Ectodermal cell (in vitro differentiated cells): Measurements from ENCODE around the gene DMPK.
A peak's percentile ranks its signal among the peaks of the same experiment; 100 is the strongest.

ENCODE experiments used
- H3K27ac ChIP-seq: 2 replicates; pipeline ENCODE4 v1.7.0; 2013; ENCODE audit warnings: mild to moderate bottlenecking, low read depth, low read length; ENCODE audit not compliant: insufficient read depth, poor library complexity, severe bottlenecking
- H3K27me3 ChIP-seq: 2 replicates; pipeline ENCODE4 v1.7.0; 2013; ENCODE audit warnings: mild to moderate bottlenecking, low read length; ENCODE audit not compliant: insufficient read depth, control insufficient read depth, poor library complexity, severe bottlenecking
- H3K36me3 ChIP-seq: one replicate; pipeline ENCODE4 v1.7.0; 2013; ENCODE audit warnings: low read length; ENCODE audit not compliant: control insufficient read depth, insufficient read depth
- H3K4me1 ChIP-seq: one replicate; pipeline ENCODE4 v1.7.0; 2013; ENCODE audit warnings: low read length; ENCODE audit not compliant: control insufficient read depth, insufficient read depth
- H3K4me3 ChIP-seq: 2 replicates; pipeline ENCODE4 v1.7.0; 2013; ENCODE audit warnings: low read depth, low read length, control low read depth; ENCODE audit not compliant: insufficient read depth
- H3K9me3 ChIP-seq: 2 replicates; pipeline ENCODE4 v1.7.0; 2013; ENCODE audit warnings: mild to moderate bottlenecking, low read length, moderate library complexity; ENCODE audit not compliant: control insufficient read depth
- WGBS, 2 experiments: methylation state at CpG; one replicate each; pipeline ENCODE4 v1.1.7; 2013; ENCODE audit warnings: missing lambda C conversion rate in 2 of 2; 5-methylcytosine and 5-hydroxymethylcytosine counted together

The DMPK gene

GRCh38 chr19:45769821-45770191 is 12.5 kb downstream of the DMPK start:
- no peaks in the 10 kb centered on the region for H3K27me3 ChIP-seq
- no peaks in the 10 kb centered on the region for H3K36me3 ChIP-seq
- peak overlapping the region; percentile 94 for H3K27ac ChIP-seq
- peaks cover 23% of the 10 kb centered on the region for H3K4me1 ChIP-seq
- WGBS, 2 experiments = 1% methylated on average over 28 of the region's 28 CpGs
- no peaks in the 10 kb centered on the region for H3K9me3 ChIP-seq
- H3K4me3 ChIP-seq = peak overlapping the region; percentile 89

GRCh38 chr19:45768984-45769782 is 13.1 kb downstream of the DMPK start, which contains the start of gene SIX5:
TSS of gene SIX5 (minus strand) at chr19:45769252. CDS start at chr19:45768844, 408 bp downstream.
- Histone ChIP-seq H3K27me3 (no peaks in the 10 kb centered on the region), H3K36me3 (no peaks in the 10 kb centered on the region), H3K9me3 (no peaks in the 10 kb centered on the region), H3K27ac (peak within 1 kb of the TSS; percentile 94), H3K4me3 (peak within 1 kb of the TSS; percentile 92), H3K4me1 (peaks cover 29% of the 10 kb centered on the region)
- WGBS, 2 experiments = 0% methylated on average over 70 of the region's 70 CpGs

GRCh38 chr19:45768655-45768983 is 13.7 kb downstream of the DMPK start:
- Histone ChIP-seq H3K4me1 (peaks cover 32% of the 10 kb centered on the region), H3K27ac (peak overlapping the region; percentile 91), H3K9me3 (no peaks in the 10 kb centered on the region), H3K27me3 (no peaks in the 10 kb centered on the region), H3K36me3 (no peaks in the 10 kb centered on the region), H3K4me3 (peak overlapping the region; percentile 92)
- WGBS, 2 experiments = 0% methylated on average over 33 of the region's 33 CpGs

DNA sequence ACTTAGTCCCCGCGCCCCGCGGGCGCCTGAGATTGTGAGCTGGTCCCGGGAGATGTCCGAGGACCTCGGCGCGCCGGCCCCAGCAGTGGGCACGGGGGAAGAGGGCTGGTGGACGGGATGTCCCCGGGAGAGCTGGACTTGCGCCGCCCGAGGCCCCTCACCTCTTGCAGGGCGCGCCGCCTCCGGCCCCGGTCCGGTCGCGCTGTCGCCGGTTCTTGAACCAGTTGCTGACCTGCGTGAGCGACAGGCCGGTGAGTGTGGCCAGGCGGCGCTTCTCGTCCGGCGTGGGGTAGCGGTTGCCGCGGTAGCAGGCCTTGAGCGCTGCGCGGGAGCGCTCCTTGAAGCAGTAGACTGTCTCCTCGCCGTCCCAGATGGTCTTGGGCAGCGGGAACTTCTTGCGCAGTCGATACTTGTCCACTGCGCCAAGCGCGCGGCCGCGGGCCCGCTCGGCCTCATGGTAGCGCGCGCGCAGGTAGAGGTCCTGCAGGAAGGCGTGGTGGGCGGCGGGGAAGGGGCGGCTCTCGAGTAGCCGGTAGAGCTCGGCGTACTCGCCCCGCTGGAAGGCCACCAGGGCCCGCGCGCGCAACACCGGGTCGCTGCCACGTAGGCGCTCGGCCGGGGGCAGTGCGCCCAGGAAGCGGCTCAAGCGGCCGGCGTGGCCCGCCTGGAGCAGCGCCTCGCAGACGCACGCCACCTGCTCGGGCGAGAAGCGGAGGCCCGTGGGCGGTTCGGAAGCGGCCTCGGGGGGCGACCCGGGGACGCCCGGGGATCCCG is 14.2 kb downstream of the DMPK start:
- 0% methylated on average over 102 of the region's 102 CpGs for WGBS, 2 experiments

GRCh38 chr19:45767410-45767880 is 14.8 kb downstream of the DMPK start:
- Histone ChIP-seq H3K9me3 (no peaks in the 10 kb centered on the region), H3K4me3 (peak overlapping the region; percentile 92), H3K27ac (peak overlapping the region; percentile 41), H3K27me3 (no peaks in the 10 kb centered on the region), H3K4me1 (peaks cover 32% of the 10 kb centered on the region), H3K36me3 (no peaks in the 10 kb centered on the region)
- whole genome bisulfite sequencing, 2 experiments = 0 to 1% methylated on average over 31 of the region's 31 CpGs

More for the DNA sequence above, 14.2 kb downstream of the DMPK start:
- Histone ChIP-seq H3K27ac (peak overlapping the region; percentile 91), H3K9me3 (no peaks in the 10 kb centered on the region), H3K4me3 (peak overlapping the region; percentile 92), H3K36me3 (no peaks in the 10 kb centered on the region), H3K4me1 (peaks cover 32% of the 10 kb centered on the region), H3K27me3 (no peaks in the 10 kb centered on the region)

GRCh38 chr19:45766869-45767346 is 15.4 kb downstream of the DMPK start:
- H3K36me3 ChIP-seq = no peaks in the 10 kb centered on the region
- no peaks in the 10 kb centered on the region for H3K9me3 ChIP-seq
- H3K4me1 ChIP-seq = peaks cover 32% of the 10 kb centered on the region
- H3K27me3 ChIP-seq = no peaks in the 10 kb centered on the region
- H3K27ac ChIP-seq = peak overlapping the region; percentile 41
- H3K4me3 ChIP-seq = peak overlapping the region; percentile 92
- 33 to 39% methylated on average over 24 of the region's 24 CpGs for WGBS, 2 experiments

DNA sequence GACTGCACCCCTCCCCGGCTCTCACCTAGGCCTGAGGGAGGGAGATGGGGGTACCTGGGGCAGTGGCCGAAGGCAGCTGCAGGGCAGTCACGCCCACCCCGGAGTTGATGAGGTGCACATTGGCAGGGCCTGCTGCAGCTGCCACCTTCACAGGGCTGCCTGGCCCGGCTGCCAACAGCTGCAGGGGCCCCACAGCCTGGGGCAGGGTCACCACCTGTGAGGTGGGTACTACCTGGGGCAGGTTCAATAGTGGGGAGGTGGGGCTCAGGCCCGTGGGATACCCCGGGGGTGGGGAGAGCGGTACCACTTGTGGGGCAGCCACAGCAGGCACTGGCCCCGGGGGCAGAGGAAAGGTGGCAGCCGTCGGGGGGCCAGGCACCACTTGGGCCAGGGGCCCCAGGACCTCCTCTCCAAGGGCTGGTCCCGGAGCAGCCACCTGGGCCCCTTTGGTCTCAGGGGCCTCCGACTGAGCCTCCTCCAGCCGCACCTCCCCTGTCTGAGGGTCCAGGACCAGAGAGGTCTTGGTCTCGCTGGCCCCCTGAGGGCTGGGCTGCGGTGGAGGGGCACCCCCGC is 15.9 kb downstream of the DMPK start:
- H3K36me3 ChIP-seq = no peaks in the 10 kb centered on the region
- H3K4me1 ChIP-seq = peaks cover 32% of the 10 kb centered on the region
- no peaks in the 10 kb centered on the region for H3K9me3 ChIP-seq
- no peak overlapping the region for H3K27ac ChIP-seq
- WGBS, 2 experiments = 84 to 86% methylated on average over 17 of the region's 17 CpGs
- peak overlapping the region; percentile 92 for H3K4me3 ChIP-seq
- no peaks in the 10 kb centered on the region for H3K27me3 ChIP-seq

DNA sequence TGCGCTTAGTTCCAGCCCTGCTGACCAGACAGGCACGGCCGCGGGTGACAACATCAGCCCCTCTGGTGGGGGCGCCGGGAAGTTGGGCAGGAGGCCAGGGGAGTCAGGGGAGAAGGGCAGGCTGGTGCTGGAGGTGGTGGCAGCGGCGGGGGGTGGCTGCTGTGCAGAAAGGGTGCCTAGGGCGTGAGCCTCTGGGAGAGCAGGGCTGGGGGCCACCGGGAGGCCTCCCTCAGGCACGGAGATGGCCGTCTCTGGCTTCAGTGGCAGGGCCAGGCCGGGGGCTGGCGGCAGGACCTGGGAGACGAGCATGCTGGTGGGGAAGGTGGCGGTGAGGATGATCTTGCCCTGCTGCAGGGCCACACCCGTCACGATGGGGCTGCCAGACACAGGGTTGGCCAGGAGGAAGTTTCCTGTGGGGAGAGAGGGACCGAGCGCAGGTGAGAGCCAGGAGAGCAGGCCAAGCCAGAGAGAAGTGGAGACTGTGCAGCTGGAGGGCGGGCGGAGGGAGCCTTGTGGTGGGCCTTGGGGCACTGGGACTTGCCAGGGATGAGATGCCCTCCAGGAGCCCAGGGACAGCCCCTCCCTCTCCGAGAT is 16.5 kb downstream of the DMPK start:
- Histone ChIP-seq H3K27ac (no peak overlapping the region), H3K4me1 (peaks cover 32% of the 10 kb centered on the region), H3K36me3 (no peaks in the 10 kb centered on the region), H3K4me3 (no peak overlapping the region), H3K27me3 (no peaks in the 10 kb centered on the region), H3K9me3 (no peaks in the 10 kb centered on the region)
- 88 to 89% methylated on average over 23 of the region's 23 CpGs for WGBS, 2 experiments

DNA sequence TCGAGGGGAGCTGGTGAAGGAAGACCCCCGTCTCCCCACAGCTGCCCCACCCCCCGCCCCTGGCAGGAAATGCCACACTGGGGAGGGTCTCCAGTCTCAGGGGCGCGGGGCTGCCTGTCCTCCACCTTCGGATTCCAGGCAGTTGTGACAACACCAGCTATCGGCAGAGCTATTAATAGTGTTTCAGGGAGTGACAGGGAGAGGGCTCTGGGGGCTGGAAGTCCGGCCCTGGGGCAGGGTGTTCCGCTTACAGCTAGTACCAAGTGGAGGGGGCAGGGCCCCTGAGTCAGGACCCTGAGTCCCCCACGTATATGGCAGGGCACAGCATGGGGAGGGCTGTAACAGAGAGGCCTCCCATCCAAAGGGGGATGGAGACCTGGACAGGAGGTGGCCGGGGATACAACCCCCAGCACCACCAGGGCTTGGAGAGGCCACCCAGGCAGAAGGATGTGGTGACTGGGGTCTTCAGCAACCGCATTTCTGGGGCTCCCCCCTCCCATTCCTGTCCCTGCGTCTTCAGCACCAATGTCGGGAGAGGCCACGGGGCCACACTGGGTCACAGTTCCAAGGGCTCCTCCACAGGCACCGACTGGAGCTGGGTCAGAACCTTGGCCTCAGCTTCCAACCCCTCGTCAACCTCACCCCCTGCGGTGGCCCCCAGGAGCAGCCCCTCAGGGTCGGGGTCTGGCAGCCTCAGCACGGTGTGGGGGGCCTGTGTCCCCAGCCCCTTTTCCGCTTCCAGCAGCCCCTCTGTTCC is 17.2 kb downstream of the DMPK start:
- 56 to 58% methylated on average over 20 to 21 of the region's 21 CpGs for WGBS, 2 experiments
- peaks cover 32% of the 10 kb centered on the region for H3K4me1 ChIP-seq
- H3K36me3 ChIP-seq = no peaks in the 10 kb centered on the region
- H3K9me3 ChIP-seq = no peaks in the 10 kb centered on the region
- H3K4me3 ChIP-seq = no peak overlapping the region
- H3K27ac ChIP-seq = no peak overlapping the region
- no peaks in the 10 kb centered on the region for H3K27me3 ChIP-seq
